Mononuclear cell (primary cell): ENCODE measurements around the gene UGT1A6. TPM values are rescaled to one million over a fixed set of nuclear protein-coding genes. Genes with fewer than 3 reads are reported as not detected.

Source experiments
- H3K27me3 ChIP-seq: 2 replicates; pipeline ENCODE4 v1.6.0; 2011; ENCODE audit warnings: low read length, control low read depth; ENCODE audit not compliant: insufficient read depth
- H3K4me1 ChIP-seq: 2 replicates; pipeline ENCODE4 v1.5.1; 2011; ENCODE audit warnings: mild to moderate bottlenecking, low read length, control low read depth; ENCODE audit not compliant: insufficient read depth
- H3K4me3 ChIP-seq: 2 replicates; pipeline ENCODE4 v1.5.1; 2011; ENCODE audit warnings: mild to moderate bottlenecking, low read length, moderate library complexity
- H3K9me3 ChIP-seq: 2 replicates; pipeline ENCODE4 v1.5.1; 2011; ENCODE audit warnings: low read depth, mild to moderate bottlenecking, control low read depth, low read length
- total RNA-seq: library from RNA; depleted of rRNA; stranded (reverse); fragments of >200 nt; gene quantifications from one replicate; pipeline ENCODE4 v1.2.3, GENCODE V29; 2012

Gene UGT1A6
- total RNA-seq, 1 donor = not detected

DNA sequence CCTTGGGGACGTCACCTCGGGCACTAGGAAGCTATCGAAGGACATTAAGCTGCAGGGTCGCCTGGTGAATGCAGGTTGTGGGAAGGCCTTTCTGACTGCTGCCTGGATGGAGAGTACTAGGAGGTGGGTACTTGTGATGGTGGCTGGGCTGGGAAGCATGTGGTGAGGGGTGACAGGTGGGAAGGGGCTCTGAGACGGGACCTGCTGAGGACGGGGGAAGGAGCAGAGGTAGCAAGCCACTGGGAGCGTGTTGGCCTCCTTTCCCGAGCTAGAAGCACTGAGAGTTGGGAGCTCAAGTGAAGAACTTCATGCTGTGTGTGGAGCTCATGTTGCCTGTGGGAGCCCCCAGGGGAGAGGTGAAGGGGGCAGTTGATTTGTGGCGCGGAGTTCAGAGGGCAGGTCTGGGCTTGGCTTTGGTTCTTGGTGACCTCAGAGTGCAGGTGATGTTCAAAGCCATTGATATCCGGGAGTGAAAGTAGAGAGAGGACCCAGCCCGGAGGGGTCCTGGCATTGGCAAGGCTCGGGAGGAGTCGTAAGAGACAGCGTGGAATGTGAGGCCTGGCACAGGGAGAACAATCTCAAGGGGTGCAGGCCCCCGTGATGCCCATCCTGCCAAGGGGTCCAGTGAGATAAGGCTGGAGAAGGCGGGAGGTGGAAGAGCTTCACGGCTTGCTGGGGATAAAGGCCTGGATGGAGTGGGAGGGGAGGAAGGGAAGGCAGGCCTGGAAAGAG, 98.6 kb downstream of the UGT1A6 start:
- H3K4me1 ChIP-seq = no peaks in the 10 kb centered on the region
- H3K27me3 ChIP-seq = no peaks in the 10 kb centered on the region
- H3K9me3 ChIP-seq = no peaks in the 10 kb centered on the region
- no peak overlapping the region for H3K4me3 ChIP-seq

DNA sequence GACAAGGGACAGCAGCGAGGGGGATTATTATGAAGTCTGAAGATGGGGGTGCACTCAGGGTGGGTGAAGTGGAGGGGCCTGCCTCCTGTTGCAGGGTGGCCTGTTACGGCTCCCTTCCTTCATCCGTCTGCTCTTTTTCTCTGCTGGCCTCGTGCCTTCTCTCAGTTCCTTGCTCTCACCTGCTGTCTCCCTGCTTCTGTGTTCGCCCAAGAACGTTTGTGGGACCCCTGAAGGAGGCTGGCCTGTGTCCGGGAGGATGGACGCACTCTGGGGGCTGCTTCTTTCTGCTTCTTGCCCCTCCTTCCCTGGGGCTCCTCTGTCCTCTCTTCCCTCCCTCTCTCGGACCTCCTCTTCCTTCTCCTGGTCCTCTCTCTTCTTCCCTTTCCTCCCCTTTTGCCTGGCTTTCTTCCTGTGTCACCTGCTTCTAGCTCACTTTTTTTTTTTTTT, 99.2 kb downstream of the UGT1A6 start:
- H3K4me1 ChIP-seq = no peaks in the 10 kb centered on the region
- H3K4me3 ChIP-seq = no peak overlapping the region
- no peaks in the 10 kb centered on the region for H3K27me3 ChIP-seq
- no peaks in the 10 kb centered on the region for H3K9me3 ChIP-seq

DNA sequence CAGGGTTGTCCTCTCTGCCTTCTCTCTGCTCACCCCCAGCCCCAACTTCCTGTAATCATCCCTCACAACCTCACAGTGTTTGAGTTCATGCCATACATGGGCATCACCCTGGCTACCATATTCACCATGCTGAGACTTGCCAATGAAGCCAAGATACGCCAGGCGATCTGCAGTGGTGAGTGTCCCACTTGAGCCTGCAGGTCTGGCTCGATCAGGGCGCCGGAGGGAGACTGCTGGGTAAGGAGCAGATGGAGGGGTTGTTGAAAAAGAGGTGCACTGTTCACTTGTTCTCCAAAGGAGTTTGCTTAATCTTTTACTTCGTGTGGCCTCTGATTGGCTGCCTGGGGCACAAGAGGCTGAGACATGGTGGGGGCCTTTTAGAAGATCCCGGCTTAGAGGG, 100.0 kb downstream of the UGT1A6 start:
- no peaks in the 10 kb centered on the region for H3K4me1 ChIP-seq
- H3K27me3 ChIP-seq = no peaks in the 10 kb centered on the region
- no peak overlapping the region for H3K4me3 ChIP-seq
- H3K9me3 ChIP-seq = no peaks in the 10 kb centered on the region

GRCh38 chr2:233793465-233794127, 100.9 kb downstream of the UGT1A6 start:
- H3K27me3 ChIP-seq = no peaks in the 10 kb centered on the region
- no peaks in the 10 kb centered on the region for H3K4me1 ChIP-seq
- no peak overlapping the region for H3K4me3 ChIP-seq
- H3K9me3 ChIP-seq = no peaks in the 10 kb centered on the region

DNA sequence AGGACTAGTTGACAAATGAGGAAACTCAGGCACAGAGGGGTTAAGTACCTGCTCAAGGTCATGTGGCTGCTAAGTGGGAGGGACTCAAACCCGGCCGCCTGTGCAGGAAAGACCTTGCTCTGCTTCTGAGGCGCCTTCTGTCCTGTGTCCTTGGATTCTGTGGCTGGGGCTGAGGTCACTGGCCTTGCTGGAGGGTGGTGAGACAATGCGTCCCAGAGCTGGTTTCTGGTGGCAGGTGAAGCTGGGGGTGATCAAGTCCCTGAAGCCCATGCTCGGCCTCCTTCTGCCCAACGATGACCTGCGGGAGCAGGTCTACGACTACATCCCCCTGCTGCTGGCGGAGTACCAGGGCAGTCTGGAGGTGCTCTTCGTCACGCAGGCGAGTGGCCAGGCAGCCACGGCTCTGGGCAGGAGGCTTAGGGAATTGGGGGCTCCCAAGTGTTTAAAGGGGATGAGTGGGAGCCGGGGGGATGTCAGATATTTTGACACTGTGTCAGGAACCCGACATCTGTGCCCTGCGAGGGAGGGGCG, 101.5 kb downstream of the UGT1A6 start:
- H3K9me3 ChIP-seq = no peaks in the 10 kb centered on the region
- H3K27me3 ChIP-seq = no peaks in the 10 kb centered on the region
- H3K4me1 ChIP-seq = no peaks in the 10 kb centered on the region
- H3K4me3 ChIP-seq = no peak overlapping the region

DNA sequence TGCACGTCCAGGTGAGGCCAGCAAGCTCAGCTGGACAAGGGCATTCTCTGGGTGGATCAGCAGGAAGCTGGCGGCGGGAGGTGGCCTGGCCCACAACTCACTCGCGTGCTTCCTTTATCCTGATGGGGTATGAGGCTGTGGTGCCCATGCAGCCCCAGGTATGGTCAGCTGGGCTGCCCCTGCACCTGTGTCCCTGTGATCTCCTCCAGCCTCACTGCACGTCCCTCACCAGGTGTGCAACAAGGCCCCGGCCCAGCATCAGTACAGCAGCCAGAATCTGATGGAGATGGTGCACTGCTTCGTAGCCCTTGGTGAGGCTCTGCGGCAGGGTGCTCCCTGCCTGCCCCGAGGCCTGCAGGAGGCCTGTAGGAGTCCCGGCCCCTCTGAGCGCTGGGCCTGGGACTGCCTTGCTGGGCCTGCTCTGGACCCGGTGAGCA, 103.1 kb downstream of the UGT1A6 start:
- Histone ChIP-seq H3K9me3 (no peaks in the 10 kb centered on the region), H3K4me1 (no peaks in the 10 kb centered on the region), H3K4me3 (no peak overlapping the region), H3K27me3 (no peaks in the 10 kb centered on the region)

GRCh38 chr2:233796254-233796653, 103.6 kb downstream of the UGT1A6 start:
- H3K4me3 ChIP-seq = no peak overlapping the region
- no peaks in the 10 kb centered on the region for H3K27me3 ChIP-seq
- no peaks in the 10 kb centered on the region for H3K9me3 ChIP-seq

DNA sequence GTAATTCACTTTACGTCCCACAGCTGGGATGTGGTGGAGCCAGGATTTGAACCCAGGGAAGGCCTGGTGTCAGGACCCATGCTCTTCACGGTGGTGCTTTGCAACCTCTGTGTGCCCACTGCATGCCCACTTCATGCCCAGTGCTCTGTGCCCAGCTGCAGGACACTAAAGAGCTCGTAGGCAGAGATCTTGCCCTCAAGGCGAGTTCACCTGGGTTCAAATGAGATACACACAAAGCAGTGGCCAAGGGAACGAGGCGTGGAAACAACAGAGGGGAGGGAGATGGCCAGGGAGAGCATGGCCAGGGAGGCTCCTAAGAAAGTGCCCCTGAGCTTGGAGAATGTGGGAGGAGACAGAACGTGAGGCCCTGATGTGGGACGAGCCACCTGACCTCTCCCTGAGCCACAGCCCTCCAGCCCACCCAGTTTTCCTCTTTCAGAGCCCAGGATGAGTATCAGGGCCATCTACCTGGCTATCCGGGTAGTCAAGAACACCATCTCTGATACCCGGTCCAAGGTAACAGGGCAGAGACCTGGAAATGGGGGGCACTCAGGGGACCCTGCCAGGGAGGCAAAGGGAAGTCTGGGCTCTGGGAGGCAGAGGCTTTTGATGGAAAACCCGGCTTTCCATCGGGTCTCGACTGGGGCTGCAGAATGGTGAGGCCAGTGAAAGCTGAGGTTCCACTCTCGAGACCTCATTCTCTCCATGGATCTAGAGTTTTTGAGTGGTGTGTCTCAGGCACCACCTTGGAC, 105.8 kb downstream of the UGT1A6 start:
- H3K9me3 ChIP-seq = no peaks in the 10 kb centered on the region

More at GRCh38 chr2:233796254-233796653, 103.6 kb downstream of the UGT1A6 start:
- no peaks in the 10 kb centered on the region for H3K4me1 ChIP-seq

GRCh38 chr2:233799087-233799665, 106.5 kb downstream of the UGT1A6 start:
- Histone ChIP-seq H3K4me3 (no peak overlapping the region), H3K4me1 (no peaks in the 10 kb centered on the region), H3K9me3 (no peaks in the 10 kb centered on the region), H3K27me3 (no peaks in the 10 kb centered on the region)

More for the DNA sequence above, 105.8 kb downstream of the UGT1A6 start:
- Histone ChIP-seq H3K4me3 (no peak overlapping the region), H3K4me1 (no peaks in the 10 kb centered on the region), H3K27me3 (no peaks in the 10 kb centered on the region)

DNA sequence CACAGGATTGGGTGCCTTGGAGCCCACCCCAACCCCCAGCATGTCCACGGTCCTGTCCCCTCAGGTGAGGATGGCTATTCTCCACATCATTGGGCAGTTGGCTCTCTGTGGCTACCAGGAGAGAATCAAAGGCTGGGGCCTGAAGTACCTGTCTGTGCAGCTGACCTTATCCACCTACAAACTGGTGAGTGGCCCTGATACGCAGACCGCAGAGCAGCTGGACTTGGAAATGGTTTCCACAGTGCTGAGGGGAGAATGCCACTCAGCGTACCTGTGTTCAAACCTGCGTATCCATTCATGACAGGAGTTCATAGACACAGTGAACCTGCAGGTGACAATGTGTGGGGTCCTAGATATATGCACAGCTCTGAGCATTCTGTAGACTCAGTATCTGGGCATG, 107.0 kb downstream of the UGT1A6 start:
- no peaks in the 10 kb centered on the region for H3K9me3 ChIP-seq
- no peak overlapping the region for H3K4me3 ChIP-seq
- H3K4me1 ChIP-seq = no peaks in the 10 kb centered on the region
- H3K27me3 ChIP-seq = no peaks in the 10 kb centered on the region

- no peaks in the 10 kb centered on the region for H3K9me3 ChIP-seq
- no peak overlapping the region for H3K4me3 ChIP-seq
These were observed 107.5 kb downstream of the UGT1A6 start for GRCh38 chr2:233800208-233800607.

GRCh38 chr2:233801357-233802131, 108.9 kb downstream of the UGT1A6 start:
- Histone ChIP-seq H3K4me3 (no peak overlapping the region), H3K9me3 (no peaks in the 10 kb centered on the region), H3K27me3 (no peaks in the 10 kb centered on the region), H3K4me1 (no peaks in the 10 kb centered on the region)

More at GRCh38 chr2:233800208-233800607, 107.5 kb downstream of the UGT1A6 start:
- H3K4me1 ChIP-seq = no peaks in the 10 kb centered on the region
- H3K27me3 ChIP-seq = no peaks in the 10 kb centered on the region

DNA sequence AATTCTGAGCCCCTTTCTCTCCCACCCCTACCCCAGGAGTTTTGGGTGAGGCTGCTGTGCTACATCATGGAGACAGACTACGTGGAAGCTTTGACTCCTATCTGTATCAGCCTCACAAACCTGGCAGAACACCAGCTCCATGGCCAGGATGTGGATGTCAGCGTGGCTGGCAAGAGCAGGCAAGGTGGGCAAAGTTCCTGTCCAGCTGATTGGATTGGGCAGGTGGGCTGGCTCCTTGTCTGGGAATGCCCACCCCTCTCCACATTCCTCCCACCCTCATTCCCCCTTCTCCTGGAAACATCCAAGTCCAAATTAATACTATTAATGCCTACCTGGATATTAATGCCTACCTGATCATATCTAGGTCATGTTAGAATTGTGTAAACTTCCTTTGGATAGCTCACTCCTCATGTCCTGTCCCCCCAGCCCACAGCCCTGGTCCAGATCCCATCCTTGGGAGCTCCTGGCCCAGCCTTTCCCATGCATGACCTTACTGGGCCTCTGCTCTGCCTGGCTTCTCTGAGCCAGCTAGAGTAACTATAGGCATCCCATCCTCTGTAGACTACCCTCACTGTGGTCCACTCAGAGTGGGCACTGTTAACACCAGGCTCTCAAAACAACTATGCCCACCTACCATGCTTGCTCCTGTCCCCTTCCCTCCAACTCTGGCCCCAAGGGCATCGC, 109.6 kb downstream of the UGT1A6 start:
- no peak overlapping the region for H3K4me3 ChIP-seq
- no peaks in the 10 kb centered on the region for H3K27me3 ChIP-seq
- no peaks in the 10 kb centered on the region for H3K9me3 ChIP-seq
- H3K4me1 ChIP-seq = no peaks in the 10 kb centered on the region
